Hematopoietic multipotent progenitor cell treated with erythropoietin and hydrocortisone succinate and interleukin-3 and kit ligand, for 4 days (in vitro differentiated cells): ENCODE results near the gene ZNF723.
"Not testable (repeated sequence)": the region's sequence is repeated elsewhere in the genome, so short reads cannot be mapped to it uniquely, and the experiment has no call there.

Experiments used
- DNase-seq: peaks from one replicate; pipeline ENCODE4 v3.0.0-alpha.2; 2015

Gene ZNF723

DNA sequence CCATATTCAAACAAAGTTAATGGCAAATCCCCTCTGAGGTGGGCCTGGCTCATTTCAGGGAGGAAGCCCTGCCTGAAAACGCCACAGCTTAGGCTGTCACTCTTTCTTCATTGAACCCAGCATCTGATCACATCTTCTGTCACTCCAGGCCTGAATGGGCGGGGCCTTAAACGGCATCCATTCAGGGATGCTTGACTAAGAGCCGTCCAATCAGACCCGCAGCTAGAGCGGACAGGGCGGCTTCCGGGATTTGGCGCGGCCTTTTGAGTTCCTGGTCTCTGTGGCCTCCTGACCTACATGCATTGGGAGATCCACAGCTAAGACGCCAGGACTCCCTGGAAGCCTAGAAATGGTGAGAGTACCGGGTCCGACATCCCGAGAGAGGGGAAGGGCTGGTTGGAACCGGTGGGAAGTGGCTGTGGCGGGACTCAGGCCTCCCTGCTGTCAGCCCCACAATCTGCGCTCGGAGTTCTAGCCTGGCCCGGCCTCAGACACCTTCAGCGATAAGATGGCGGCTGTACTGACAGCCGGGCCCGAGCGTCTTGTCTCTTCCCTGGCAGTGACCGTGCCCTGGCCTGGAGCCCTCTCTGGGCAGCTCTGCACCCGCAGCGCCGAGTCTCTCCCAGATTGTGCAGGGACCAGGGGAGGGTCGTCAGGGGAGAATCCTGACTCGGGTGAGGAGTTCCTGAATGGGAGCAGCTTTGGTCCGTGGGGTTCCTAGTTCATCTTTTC is at the start of gene ZNF723:
TSS of gene ZNF723 (plus strand) at position 261 of the 732 bp plus-strand sequence. CDS start at position 350, 89 bp downstream.
- DNase-seq, result no peak

DNA sequence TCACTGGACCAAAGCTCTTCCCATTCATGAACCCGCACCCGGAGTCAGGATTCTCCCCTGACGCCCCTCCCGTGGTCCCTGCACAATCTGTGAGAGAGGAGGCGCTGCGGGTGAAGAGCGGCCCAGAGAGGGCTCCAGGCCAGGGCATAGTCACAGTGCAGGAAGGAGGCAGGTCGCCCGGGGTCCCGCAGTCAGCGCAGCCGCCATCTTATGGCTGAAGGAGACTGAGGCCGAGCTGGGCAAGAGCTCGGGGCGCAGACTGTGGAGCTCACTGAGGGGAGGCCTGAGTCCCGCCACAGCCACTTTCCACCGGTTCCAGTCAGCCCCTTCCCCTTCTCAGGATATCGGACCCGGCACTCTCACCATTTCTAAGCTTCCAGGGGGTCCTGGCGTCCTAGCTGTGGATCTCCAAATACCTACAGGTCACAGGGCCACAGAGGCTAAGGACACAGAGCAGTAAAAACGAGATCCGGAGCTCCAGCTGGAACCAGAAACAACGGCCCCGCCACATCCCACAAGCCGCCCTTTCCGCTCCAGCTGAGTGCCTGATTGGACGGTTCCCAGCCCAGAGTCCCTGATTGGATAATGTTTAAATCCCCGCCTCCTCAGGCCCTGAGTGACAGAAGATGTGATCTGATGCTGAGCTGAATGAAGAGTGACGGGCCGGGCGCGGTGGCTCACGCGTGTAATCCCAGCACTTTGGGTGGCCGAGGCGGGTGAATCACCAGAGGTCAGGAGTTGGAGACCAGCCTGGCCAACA is 48.3 kb upstream of the ZNF723 start, which contains the start of gene ZNF99:
TSS of gene ZNF99 (minus strand) at position 501 of the 760 bp plus-strand sequence. CDS start at position 366, 135 bp downstream.
- DNase-seq, result peak; percentile 51

DNA sequence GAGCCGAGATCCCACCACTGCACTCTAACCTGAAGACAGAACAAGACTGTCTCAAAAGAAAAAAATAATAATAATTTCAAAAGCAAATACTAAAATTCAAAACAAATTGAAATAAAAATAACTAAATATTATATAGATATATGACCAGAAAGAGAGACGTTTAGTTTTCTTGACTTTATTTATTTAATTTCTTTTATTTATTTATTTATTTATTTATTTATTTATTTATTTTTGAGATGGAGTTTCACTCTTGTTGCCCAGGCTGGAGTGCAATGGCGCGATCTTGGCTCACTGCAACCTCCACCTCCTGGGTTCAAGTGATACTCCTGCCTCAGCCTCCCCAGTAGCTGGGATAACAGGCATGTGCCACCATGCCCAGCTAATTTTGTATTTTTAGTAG is 39.2 kb upstream of the ZNF723 start:
- not testable (repeated sequence) for DNase-seq

DNA sequence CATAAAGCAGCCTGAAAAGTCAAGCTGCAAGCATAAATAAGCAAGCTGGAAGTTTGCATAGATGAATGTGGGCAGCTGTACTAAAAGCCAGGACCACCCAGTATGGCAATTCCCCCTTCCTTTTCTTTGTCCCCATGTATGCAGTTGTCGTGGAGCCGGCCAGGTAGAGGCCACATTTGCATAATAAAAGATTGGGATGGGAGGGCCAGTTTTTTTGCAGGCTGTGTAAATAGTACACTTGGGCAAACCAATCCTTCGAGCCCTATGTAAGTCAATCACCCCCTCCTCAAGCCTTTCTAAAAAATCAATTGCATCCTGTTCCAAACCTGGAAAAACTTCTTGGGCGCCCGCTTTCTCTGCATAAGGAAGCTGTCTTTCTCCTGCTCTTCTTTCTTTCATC is 35.1 kb upstream of the ZNF723 start:
- no peak for DNase-seq

DNA sequence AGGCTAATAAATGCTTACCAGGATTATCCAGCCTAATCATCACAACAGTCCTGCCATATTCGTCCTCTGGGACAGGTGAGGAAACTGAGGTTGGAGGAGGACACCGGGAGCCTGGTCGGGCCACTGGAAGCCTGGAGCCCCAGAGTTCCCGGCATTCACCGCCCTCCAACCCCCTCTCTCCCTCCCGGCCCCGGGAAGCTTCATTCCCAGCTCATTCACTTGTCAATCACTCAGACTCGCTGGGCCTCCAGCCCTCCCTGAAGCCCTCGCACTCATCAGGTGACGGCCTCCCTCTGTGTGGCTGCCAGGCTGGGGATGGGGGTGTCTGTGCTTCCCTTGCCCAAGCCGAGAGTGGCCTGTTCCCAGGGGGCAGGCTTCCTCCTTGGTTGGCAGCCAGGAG is 25.7 kb upstream of the ZNF723 start:
- no peak for DNase-seq

DNA sequence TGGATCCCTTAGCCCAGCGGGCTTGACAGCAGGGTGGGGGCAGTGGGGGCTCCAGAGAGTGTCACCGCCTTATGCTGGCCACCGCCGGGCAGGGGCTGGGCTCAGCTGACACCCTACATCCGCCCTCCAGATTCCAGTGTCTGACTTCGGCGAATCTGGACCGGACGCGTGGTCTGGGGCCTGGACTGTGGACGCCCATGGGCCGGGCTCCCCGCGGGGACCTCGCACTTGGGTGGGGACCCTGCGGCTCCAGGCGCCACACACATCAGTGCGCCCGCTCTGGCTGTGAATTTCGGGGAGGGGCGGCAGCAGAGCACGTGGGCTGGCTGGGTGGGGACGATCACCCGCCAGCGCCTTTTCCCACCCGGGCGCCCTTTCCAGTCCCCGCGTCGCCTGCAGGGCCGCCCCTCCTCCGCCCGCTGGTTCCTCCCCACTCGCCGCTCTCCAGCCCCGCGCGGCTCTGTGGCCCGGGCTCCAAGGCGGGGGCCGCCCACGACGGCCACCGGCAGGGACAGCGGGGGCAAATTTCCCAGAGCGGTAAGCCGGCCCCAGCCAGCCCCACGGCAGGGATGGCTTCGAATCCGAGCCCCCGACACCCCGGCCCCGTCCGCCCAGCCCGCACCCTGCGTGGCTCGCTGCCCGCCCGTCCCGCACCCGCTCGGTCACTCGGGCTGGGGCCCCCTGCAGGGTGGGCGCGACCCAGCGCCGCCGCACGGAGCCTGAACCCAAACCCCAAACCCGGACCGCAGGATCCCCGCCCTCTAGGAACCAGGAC is 24.8 kb upstream of the ZNF723 start:
- DNase-seq, result no peak

DNA sequence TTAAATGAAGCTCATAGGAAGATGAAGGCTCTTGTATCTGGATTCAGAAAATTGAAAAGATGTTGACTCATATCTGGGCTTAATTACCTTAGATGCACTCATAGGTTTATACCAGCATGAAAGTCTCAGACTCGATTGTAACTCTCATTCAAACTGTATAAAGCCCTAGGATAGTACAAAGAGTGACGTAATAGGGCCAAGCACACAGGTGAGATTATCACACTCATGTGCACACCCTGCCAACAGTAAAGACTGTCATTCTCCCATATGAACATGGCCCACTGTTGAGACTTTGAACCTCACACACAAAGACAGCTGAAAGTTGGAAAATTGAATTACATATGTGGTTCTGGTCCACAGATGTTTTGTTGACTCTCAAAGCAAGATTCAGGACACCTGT is 18.0 kb upstream of the ZNF723 start:
- no peak for DNase-seq

DNA sequence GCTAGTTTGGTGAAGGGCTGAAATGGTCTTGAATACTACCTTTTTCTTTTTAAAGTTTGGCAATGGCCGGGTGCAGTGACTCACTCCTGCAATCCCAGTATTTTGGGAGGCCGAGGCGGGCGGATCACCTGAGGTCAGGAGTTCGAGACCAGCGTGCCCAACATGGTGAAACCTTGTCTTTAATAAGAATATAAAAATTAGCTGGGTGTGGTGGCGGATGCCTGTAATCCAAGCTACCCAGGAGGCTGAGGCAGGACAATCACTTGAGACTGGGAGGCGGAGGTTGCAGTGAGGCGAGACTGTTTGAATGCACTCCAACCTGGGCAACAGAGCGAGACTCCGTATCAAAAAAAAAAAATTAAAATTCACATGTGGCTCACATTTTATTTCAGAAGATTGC is 880 bp upstream of the ZNF723 start:
- DNase-seq, result no peak

DNA sequence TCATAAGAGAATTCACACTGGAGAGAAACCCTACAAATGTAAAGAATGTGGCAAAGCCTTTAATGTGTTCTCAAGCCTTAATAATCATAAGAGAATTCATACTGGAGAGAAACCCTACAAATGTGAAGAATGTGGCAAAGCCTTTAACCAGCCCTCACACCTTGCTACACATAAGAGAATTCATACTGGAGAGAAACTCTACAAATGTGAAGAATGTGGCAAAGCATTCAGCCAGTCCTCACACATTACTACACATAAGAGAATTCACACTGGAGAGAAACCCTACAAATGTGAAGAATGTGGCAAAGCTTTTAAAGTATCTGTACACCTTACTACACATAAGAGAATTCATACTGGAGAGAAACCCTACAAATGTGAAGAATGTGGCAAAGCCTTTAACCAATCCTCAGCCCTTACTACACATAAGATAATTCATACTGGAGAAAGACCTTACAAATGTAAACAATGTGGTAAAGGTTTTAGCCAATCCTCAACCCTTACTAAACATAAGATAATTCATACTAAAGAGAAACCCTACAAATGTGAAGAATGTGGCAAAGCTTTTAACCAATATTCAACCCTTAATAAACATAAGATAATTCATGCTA is 25.7 kb downstream of the ZNF723 start:
- not testable (repeated sequence) for DNase-seq

DNA sequence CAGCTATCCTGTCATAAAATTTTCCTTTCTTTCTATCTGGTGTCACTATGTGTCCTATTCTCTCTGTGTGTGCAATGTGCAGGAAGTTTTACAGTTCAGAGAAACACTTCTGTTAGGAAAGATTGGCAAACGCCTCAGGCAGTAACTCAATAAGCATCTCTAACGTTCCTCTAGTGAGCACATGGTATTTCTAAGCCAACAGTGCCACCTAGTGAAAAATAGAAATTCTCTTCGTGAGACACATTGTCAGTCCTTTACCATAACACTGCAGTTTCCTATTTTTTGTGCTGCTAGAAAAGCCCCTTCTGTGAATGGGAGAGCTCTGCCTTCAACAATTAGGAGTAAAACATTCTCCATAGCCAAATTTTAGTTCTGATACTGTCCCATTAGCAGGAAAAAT is 50.7 kb downstream of the ZNF723 start:
- DNase-seq, result peak; percentile 69

DNA sequence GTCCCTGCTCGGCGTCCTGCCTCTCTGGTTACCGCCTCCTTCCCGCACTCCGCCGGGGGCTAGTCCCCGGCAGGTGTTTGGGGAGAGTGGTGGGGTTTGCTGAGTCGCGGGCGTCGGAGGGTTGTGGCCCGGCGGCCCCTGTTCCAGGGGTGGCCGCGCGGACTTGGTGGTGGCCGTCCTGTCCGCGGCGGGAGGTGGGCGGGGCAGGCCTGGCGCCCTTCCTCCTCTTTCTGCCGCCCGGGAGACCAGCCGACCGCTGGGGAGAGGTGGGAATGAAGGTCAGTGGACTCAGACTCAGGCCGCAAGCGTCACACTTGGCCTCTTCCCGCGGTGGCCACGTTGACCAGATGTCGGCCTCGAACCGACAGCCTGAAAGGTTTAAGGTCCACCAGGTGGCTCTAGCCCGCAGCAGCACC is 61.8 kb downstream of the ZNF723 start:
- no peak for DNase-seq

DNA sequence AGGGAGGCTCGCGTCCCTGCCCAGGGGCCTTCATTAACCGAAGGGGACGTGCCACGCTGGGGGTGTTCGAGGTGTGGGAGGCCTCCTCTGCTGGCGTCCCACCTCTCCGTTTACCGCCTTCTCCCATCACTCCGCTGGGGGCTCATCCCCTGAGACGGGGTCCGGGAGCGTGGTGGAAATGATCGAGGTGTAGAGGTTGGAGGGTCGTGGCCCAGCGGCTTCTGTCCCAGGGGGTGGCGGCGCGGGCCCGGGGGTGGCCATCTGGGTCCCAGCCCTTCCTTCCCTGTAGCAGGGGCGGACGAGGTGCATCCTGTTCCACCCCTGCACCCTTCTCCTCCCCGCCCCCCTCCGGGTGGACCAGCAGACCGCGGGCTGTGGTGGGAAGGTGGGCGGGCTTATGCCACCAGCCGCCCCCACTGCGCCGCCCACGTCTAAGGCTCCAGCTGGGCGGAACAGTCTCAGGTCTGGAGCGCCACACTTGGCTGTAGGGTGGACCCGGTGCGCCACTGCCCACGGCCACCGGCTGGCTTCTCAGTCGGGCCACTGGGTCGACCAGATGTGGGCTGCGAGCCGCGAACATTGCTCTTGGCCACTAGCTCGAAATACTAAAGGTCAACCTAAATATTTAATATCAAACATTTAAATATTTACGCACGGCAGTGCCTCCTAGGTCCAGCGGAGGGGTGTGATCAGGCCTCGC is 69.5 kb downstream of the ZNF723 start:
- no peak for DNase-seq
